NCI-H2171 (cell line): Measurements from ENCODE around the gene KDM3B.
"Not testable (repeated sequence)": the region's sequence is repeated elsewhere in the genome, so short reads cannot be mapped to it uniquely, and the experiment has no call there.

ENCODE experiments used
- DNase-seq: peaks from one replicate; lab custom pipeline; 2025; lab: John Stamatoyannopoulos, UW

Gene KDM3B

GRCh38 chr5:138468133-138468965 is 115.9 kb downstream of the KDM3B start:
- no peak for DNase-seq

- no peak for DNase-seq
Measured at GRCh38 chr5:138468966-138469539, 116.6 kb downstream of the KDM3B start.

GRCh38 chr5:138469540-138470321 is 117.2 kb downstream of the KDM3B start:
- DNase-seq = no peak

GRCh38 chr5:138470322-138471051 is 118.0 kb downstream of the KDM3B start:
- no peak for DNase-seq

GRCh38 chr5:138471052-138471361 is 118.5 kb downstream of the KDM3B start:
- DNase-seq = no peak

GRCh38 chr5:138472353-138472752 is 119.9 kb downstream of the KDM3B start:
- no peak for DNase-seq

GRCh38 chr5:138473151-138473550 is 120.7 kb downstream of the KDM3B start:
- not testable (repeated sequence) for DNase-seq

- no peak for DNase-seq
Measured at GRCh38 chr5:138476918-138477317, 124.4 kb downstream of the KDM3B start.

- DNase-seq = no peak
Measured at GRCh38 chr5:138482638-138483037, 130.2 kb downstream of the KDM3B start.
